ENCODE measurements around the gene WSCD2.

Gene WSCD2

DNA sequence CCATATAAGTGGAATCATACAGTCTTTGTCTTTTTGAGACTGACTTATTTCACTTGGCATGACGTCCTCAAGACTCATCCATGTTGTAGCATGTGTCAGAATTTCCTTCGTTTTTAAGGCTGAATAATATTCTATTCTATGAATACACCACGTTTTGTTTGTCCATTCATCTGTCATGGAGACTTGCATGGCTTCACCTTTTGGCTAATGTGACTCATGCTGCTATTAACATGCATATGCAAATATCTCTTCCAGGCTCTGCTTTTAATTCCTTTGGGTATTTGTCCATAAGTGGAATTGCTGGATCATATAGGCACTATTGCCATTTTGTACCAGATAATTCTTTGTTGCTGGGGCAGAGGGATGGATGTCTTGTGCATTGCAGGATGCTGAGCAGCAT lies 19.6 kb upstream of the WSCD2 start:
- no peak for DNase-seq

- DNase-seq = no peak
Measured at GRCh38 chr12:108109954-108110353, 19.1 kb upstream of the WSCD2 start.

DNA sequence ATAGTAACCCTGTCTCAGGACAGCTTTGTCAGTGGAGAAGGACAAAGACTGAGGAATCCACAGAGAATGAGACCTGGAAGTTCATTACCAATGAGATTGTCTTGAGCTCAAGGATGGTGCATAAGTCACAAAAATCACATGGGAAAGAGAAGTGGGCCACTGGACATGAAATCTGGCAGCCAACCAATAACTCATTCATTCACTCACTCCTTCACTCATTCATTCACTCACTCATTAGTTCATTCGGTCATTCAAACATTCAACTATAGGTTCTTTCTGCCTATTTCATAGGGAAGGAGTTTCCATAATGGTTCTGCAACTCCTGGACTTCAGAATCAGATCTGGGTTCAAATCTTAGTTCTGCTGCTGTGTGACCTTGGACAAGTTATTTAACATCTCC lies 18.2 kb upstream of the WSCD2 start:
- DNase-seq = no peak

- DNase-seq = no peak
Measured at GRCh38 chr12:108112832-108113556, 16.1 kb upstream of the WSCD2 start.

DNA sequence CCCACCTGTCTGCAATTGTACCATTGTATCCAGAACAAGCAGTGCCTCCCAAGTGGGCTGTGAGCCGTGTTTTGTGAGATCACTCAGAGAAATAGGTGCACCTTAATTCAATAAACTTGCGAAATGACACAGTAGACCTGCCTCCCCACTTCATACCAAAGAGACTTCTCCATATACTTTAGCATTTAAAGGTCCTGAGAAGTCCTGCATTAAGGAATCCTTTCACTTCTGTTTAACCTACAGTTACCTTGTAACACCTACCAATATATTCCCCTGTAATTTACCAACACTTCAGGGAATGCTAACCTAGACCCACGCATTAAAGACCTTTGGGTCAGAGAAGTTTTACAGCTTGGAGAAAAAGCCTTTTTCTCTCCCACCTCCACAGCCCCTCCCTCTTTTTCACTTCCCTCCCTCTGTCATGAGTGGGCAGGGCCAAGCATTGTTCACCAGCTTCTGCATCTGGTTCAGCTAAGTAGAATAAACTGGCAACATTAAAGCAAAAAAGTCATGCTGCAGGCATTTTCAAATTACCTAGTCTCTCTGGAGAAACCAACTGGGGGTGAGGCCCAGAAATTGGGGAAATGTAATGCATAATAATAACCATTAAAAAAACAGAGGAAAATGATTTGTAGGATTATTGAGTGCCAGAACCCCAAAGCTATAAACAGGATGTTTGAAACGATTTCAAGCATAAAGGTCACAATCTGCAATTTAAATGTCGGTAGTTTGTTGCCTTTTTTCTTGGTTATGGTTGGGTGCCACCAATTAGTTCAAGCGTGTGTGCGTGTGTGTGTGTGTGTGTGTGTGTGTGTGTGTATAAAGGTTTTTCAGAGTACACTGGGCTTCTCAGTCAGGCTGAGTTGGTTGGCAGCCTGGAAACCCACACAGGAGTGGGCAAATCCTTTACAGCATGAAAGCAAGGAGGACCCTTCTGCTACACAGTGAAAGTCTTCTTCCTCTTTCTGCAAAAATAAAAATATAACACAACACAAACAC lies 13.7 kb upstream of the WSCD2 start:
- no peak for DNase-seq

GRCh38 chr12:108116254-108116653 lies 12.8 kb upstream of the WSCD2 start:
- DNase-seq = no peak

GRCh38 chr12:108116699-108117098 lies 12.4 kb upstream of the WSCD2 start:
- no peak for DNase-seq

DNA sequence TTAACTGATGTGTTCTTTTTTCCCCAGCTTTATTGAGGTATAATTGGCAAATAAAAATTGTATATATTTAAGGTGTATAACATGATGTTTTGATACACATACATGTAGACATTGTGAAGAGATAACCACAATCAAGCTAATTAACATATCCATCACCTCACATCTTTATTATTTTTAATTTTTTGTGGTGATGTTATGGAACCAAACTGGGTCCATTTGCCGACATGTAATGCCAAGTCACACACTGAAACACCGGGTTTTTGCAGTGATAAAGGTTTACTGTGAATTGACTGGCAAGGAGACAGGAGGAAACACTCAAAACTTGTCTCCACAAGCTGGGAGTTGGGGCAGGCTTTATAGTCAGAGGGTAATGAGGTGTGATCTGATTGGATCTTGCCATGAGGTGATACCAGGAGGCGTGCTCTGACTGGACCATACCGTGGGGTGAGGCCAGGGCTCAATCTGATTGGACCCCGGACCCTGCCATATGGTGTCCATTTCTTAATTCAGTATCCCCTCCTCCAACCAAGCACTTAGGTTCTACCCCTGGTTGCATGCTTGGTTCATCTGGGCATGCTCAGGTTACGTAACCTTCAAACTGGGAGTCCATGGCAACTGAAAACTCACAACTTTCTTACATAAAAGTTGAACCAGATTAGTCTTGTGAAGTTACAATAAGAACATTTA lies 11.8 kb upstream of the WSCD2 start:
- no peak for DNase-seq

GRCh38 chr12:108117902-108118301 lies 11.2 kb upstream of the WSCD2 start:
- no peak for DNase-seq

- no peak for DNase-seq
Measured at GRCh38 chr12:108119126-108119973, 9.7 kb upstream of the WSCD2 start.

DNA sequence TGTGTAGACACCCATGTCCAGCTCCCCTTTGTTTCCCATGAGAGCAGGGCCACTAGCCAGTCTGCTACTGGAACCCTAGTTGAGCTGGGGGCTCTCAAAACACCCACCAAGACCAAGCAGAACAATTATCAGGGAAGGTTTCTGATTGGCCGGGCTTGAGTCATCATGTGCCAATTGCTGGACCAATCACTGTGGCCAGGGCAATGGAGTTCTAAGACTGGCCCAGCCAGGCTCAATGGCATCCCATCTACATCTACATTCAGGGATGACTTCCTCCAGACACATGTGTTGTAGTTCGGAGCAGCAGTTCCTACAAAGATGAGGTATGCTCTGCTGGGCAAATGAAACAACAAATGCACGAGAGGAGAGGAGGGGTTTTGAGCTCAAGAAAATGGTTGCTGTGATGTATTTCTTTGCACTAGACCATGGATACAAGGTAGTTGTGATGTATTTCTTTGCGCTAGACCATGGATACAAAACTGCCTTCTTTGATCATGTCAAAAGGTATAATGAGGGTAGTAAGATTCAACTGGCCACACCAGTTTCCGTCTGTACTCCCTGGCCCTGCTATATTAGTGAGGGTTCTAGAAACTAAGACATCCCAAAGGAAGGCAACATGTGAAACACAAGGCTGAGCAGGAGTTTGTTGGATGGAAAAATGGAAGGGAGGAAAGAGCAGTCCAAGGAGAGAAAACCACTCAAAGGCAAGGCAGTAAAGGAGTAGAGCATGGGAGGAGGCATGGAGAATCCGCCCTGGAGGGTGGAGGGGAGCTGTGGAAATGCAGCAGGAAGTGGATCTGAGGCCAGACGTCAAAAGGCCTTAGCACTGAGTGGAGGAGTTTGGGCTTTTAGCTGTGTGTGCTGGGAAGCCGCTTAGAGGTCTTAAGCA lies 8.9 kb upstream of the WSCD2 start:
- no peak for DNase-seq

- DNase-seq = no peak
Measured at GRCh38 chr12:108120863-108121165, 8.3 kb upstream of the WSCD2 start.

- no peak for DNase-seq
Measured at GRCh38 chr12:108121320-108121719, 7.8 kb upstream of the WSCD2 start.

DNA sequence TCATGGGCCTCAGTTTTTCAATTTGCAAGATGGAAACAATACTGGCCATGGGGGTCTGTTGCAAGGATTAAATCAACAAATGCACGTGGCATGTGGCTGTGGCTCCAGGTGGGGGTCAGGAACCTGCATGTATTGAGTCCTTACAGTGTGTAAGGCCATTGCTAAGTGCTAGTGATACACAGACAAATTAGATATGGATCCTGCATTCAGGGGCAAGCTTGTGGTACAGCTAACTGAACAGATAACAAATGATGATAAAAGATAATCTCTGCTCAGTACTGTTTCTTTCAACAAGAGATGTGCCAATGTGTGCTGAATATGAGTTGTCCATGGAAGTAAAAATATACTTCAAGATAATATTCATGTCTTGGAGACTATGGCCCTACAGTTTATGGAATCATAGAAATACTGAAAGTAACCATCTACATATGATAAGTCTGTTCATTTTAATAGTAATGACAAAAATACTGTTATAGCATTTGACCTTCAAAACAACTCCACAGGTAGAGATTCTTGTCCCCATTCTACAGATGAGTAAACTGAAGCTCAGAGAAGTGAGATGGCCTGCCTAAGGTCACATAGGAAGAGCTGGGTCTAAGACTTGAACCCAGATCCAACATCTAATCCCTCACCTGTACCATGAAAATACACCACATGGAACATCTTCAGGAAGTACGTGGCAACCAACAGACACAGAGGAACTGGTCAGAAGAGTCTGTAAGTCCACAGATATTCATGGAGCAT lies 7.2 kb upstream of the WSCD2 start:
- DNase-seq = no peak

- no peak for DNase-seq
Measured at GRCh38 chr12:108122644-108123043, 6.4 kb upstream of the WSCD2 start.

- DNase-seq = no peak
Measured at GRCh38 chr12:108123402-108123801, 5.7 kb upstream of the WSCD2 start.

GRCh38 chr12:108125073-108125472 lies 4.0 kb upstream of the WSCD2 start:
- DNase-seq = no peak

GRCh38 chr12:108126212-108126611 lies 2.9 kb upstream of the WSCD2 start:
- DNase-seq = no peak

DNA sequence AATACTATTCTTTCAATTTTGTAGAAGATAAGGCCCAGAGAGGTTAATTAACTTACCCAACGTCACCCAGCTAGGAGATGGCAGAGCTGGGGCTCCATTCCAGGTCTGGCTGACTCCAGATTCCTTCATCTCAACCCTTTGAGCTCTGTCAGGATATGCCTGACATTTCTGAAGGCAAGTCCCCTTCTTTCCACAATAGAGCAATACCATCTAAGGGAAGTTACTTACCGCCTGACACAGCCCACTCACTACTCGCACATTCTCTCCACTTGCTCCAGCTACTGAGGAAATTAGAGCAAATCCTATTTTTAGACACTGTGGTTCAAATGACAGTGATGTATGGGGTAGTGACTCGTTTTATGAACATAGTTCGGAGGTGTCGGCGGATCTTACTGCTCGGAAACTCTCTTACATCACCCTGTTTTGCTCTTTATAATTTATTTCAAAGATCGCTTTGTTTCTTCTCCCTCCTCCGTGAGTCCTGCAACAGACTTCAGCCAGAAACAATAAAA lies 2.0 kb upstream of the WSCD2 start:
- DNase-seq = no peak

DNA sequence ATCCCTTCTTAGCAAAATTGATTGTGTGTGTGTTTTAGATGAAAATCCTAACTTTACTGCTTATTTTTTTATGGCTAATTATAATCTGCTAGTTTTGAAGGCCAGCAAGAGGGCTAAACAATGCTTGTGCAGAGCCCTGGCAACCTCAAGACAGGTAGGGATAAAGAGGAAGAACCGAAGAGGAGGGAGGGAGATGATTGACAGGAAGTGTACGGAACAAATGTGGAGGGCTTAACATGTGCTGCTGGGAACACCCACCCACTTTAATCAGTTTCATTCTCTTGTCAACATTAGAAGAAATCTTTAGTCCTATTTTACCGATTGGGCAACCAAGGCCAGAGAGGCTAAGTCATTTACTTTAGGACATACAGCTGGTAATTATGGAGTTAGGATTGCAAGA lies 1.4 kb upstream of the WSCD2 start:
- DNase-seq = no peak
